Peyer's patch (tissue), 4 donors: ENCODE measurements around the gene TFAP2C. TPM values are rescaled to one million over a fixed set of nuclear protein-coding genes. Genes with fewer than 3 reads are reported as not detected.

ENCODE experiments used
- DNase-seq, 3 donors: peaks; one replicate each; pipeline ENCODE4 v3.0.0-alpha.2; 2017 to 2019
- H3K27ac ChIP-seq, 4 donors: fragments of 200-600 bp; sonication (generic); one replicate each; pipeline ENCODE4 v1.5.1; 2016 to 2019
- H3K27me3 ChIP-seq, 2 donors: fragments of 200-600 bp; sonication (generic); one replicate each; pipeline ENCODE4 v1.5.1; 2019
- H3K36me3 ChIP-seq, 3 donors: fragments of 200-600 bp; sonication (generic); one replicate each; pipeline ENCODE4 v1.5.1; 2016 to 2019
- H3K4me1 ChIP-seq, 4 donors: fragments of 200-600 bp; sonication (generic); one replicate each; pipeline ENCODE4 v1.5.1; 2016 to 2019
- H3K4me3 ChIP-seq, 4 donors: fragments of 200-600 bp; sonication (generic); 1 replicate in 3 of 4; 2 replicates in 1 of 4; pipeline ENCODE4 v1.5.1; 2016 to 2019; ENCODE audit warnings: mild to moderate bottlenecking in 1 of 4
- H3K9me3 ChIP-seq, 4 donors: fragments of 200-600 bp; sonication (generic); one replicate each; pipeline ENCODE4 v1.5.1; 2016 to 2019; ENCODE audit warnings: mild to moderate bottlenecking in 1 of 4
- CTCF ChIP-seq, 6 experiments: fragments of 450-650 bp in 4 of 6; fragments of 200-600 bp in 2 of 6; sonication (generic) in 1 of 6; IDR thresholded peaks; one replicate each; pipeline ENCODE4 v1.5.1; 2017 to 2019; ENCODE audit warnings: antibody characterized with exemption in 6 of 6, mild to moderate bottlenecking in 3 of 6, moderate library complexity in 1 of 6
- POLR2A ChIP-seq, 2 donors: fragments of 450-650 bp; IDR thresholded peaks; one replicate each; pipeline ENCODE4 v1.5.1; 2017; ENCODE audit warnings: antibody characterized with exemption in 2 of 2, mild to moderate bottlenecking in 2 of 2, moderate library complexity in 2 of 2
- total RNA-seq, 4 donors: library from RNA; depleted of rRNA; stranded (reverse); fragments of >200 nt; gene quantifications; one replicate each; pipeline ENCODE4 v1.1.0, GENCODE V29; 2016

The TFAP2C gene
- total RNA-seq, 4 donors from 2014 or later = not detected

GRCh38 chr20:56673450-56673849 lies 44.3 kb downstream of the TFAP2C start:
- no peak for DNase-seq
- Histone ChIP-seq H3K27me3 (no peaks in the 10 kb centered on the region), H3K9me3 (no peaks in the 10 kb centered on the region), H3K4me3 (no peak overlapping the region), H3K27ac (no peak overlapping the region), H3K36me3 (no peaks in the 10 kb centered on the region), H3K4me1 (no peaks in the 10 kb centered on the region)
- TF ChIP-seq POLR2A (IDR thresholded peaks at IDR 0.05) (no peak), CTCF (IDR thresholded peaks at IDR 0.05) (no peak)

DNA sequence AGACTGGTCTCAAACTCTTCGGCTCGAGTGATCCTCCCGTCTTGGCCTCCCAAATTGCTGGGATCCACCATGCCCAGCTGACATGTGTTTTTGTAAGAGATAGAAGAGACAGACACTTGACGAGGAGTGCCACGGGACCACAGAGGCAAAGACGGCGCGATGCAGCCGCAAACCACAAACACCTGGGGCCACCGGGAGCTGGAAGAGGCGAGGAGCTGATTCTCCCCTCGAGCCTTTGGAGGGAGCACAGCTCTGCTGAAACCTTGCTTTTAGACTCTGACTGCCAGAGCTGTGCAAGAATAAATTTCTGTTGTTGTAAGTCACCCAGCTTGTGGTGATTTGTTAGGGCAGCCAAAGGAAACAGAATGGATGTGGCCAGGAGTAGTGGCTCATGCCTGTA lies 46.9 kb downstream of the TFAP2C start:
- Histone ChIP-seq H3K9me3 (no peaks in the 10 kb centered on the region), H3K4me1 (no peaks in the 10 kb centered on the region), H3K4me3 (no peak overlapping the region), H3K36me3 (no peaks in the 10 kb centered on the region), H3K27ac (no peak overlapping the region), H3K27me3 (no peaks in the 10 kb centered on the region)
- TF ChIP-seq CTCF (IDR thresholded peaks at IDR 0.05) (no peak), POLR2A (IDR thresholded peaks at IDR 0.05) (no peak)
- no peak for DNase-seq

GRCh38 chr20:56676679-56677078 lies 47.6 kb downstream of the TFAP2C start:
- Histone ChIP-seq H3K4me1 (no peaks in the 10 kb centered on the region), H3K4me3 (no peak overlapping the region), H3K9me3 (no peaks in the 10 kb centered on the region), H3K36me3 (no peaks in the 10 kb centered on the region), H3K27ac (no peak overlapping the region), H3K27me3 (no peaks in the 10 kb centered on the region)
- TF ChIP-seq CTCF (IDR thresholded peaks at IDR 0.05) = no peak
- no peak for TF ChIP-seq POLR2A (IDR thresholded peaks at IDR 0.05)
- no peak for DNase-seq

DNA sequence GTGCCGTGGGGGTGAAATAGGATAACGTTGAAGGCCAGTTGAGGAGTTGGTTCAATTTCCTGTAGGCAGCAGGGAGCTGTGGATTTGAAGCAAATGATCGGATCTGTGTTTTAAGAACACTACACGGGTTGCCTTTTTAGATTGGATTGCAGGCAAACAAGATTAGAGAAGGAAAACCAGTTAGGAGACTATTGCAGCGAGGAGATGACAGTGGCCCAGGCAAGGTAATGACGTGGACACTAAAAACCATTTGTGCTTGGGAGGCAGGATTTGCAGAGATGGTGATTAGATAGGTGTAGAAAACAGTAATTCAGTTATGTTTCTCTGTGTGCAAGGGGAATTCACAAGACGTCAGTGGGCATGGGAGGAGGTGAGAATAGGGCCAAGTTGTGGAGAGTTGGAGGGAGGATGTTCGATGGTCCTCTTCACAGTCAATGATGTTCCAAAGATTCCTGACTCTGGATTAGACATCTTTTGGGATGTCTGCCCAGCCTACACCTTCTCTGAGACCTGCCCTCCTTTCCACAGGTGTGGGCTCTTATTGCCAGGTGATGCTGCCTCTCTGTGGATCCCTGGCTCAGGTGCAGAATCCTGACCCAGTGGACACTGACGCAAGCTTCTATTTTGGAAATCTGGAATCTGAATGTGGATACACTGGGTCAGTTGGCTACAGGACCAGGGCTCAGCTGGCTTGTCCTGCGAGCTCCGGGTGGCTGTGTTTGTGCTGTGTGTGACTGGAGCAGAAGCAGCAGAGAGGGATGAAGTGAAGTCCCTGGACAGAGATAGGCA lies 54.2 kb downstream of the TFAP2C start:
- no peak for TF ChIP-seq CTCF (IDR thresholded peaks at IDR 0.05)
- TF ChIP-seq POLR2A (IDR thresholded peaks at IDR 0.05) = no peak
- DNase-seq = no peak
- Histone ChIP-seq H3K27ac (no peak overlapping the region), H3K27me3 (no peaks in the 10 kb centered on the region), H3K4me3 (no peak overlapping the region), H3K9me3 (no peaks in the 10 kb centered on the region), H3K36me3 (no peaks in the 10 kb centered on the region), H3K4me1 (no peaks in the 10 kb centered on the region)

DNA sequence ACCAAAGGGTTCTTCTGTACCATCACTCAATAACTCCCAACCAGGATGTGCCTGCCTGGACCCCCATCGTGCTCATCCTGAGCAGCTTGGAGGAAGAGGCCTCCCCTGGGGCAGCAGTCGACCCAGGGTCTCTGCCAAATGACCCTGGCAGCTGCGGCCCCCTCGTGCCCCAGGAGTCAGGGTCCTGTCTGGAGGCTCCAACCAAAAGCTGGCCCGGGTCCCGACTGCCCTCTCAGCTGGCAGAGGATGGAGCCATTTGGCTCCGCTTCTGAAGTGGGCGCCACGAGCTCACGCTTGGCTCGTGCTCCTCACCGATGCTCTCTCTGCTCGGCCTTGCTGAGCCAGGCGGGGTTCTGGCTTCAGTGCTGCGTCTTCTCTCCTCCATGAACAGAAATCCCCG lies 56.8 kb downstream of the TFAP2C start:
- no peak for TF ChIP-seq POLR2A (IDR thresholded peaks at IDR 0.05)
- TF ChIP-seq CTCF (IDR thresholded peaks at IDR 0.05) = no peak
- Histone ChIP-seq H3K27me3 (no peaks in the 10 kb centered on the region), H3K36me3 (no peaks in the 10 kb centered on the region), H3K4me1 (no peaks in the 10 kb centered on the region), H3K9me3 (no peaks in the 10 kb centered on the region), H3K4me3 (no peak overlapping the region), H3K27ac (no peak overlapping the region)
- no peak for DNase-seq
